ENCODE data around the gene PDE8A.
"Not testable (repeated sequence)": the region's sequence is repeated elsewhere in the genome, so short reads cannot be mapped to it uniquely, and the experiment has no call there.

PDE8A gene

DNA sequence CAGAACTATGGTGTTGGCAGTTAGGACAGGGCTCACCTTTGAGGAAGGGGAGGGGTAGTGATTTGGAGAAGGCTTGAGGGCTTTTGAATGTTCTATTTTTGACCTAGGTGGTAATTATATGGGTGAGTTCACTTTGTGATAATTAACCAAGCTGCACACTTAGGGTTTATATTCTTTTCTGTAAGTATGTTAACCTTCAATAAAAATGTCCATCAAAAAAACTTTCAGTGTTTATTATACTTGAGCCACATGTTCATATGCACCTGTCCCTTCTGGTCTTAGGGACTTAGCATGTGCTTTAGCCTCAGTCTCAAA lies 28.4 kb downstream of the PDE8A start:
- DNase-seq (ENCODE audit: low spot score): no peak

DNA sequence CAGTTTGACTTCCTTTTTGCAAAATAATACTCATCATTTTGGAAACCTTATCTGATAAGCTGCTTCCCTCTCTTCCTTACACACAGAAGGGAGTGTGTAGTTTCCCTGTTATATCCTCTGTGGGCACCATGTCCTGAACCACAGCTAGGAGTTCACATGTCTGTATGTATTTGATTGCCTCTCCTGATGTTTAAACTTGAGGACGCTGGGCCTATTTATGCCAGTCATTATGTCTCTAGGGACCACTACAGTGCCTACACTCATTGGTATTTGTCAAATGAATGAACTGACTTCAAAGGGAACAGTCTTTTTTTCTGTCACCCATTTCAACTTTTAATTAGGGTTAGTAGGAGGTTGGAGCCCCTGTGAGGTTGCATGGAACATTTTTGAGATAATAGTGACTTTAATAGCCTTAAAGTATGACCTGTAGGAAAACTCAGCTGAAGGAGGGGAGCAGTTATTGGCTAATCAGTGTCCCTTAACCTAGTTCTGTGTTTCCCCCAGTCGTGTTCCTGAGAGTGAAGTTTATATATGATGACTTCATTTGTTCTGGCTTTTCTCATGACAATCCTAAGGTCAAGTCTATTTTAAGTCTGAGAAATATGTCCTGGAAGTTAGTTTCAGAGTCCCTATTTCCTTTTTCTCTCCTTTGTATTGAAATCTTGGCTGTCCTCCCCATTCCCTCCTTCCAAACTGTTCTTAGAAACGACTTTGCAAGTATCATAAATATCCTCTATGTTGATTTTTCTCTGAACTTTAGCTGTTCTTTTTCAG lies 28.9 kb downstream of the PDE8A start:
- peak; percentile 44 for DNase-seq (ENCODE audit: low spot score)

GRCh38 chr15:85011160-85011571 lies 29.5 kb downstream of the PDE8A start:
- DNase-seq (ENCODE audit: low spot score): no peak

GRCh38 chr15:85011724-85012123 lies 30.1 kb downstream of the PDE8A start:
- DNase-seq (ENCODE audit: low spot score): not testable (repeated sequence)

DNA sequence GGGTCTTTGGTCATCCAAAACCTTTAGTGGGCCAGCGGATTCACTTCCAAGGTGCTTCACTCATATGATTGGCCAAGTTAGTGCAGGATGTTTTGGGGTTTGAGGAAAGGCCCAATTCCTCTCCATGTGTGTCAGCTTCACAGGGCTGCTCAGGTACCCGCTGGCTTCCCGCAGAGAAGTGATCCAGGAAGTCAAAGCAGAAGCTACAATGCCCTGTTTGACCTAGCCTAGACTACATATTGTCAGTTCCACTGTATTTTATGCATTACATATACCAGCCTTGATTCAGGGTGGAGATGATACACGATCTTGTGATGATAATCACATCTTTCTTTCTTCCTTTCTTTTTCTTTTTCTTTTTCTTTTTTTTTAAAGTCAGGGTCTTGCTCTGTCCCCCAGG lies 32.1 kb downstream of the PDE8A start:
- DNase-seq (ENCODE audit: low spot score): no peak

DNA sequence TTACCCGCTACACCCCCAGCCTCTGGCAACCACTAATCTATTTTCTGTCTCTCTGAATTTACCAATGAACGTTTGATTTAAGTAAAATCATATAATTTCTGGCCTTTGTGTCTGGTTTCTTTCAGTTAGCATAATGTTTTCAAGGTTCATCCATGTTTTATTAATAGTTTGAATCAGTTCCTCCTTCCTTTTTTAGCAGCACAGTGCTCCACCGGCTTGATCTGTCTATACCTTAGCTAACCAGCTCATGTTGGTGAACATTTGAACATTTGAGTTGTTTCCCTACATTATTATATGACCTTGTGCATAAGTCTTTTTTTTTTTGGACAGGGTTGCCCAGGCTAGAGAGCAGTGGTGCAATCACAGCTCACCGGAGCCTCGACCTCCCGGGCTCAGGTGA lies 33.3 kb downstream of the PDE8A start:
- DNase-seq (ENCODE audit: low spot score): no peak

- no peak for DNase-seq (ENCODE audit: low spot score)
These were observed 34.6 kb downstream of the PDE8A start for GRCh38 chr15:85016275-85016674.

- no peak for DNase-seq (ENCODE audit: low spot score)
These were observed 38.3 kb downstream of the PDE8A start for GRCh38 chr15:85019815-85020590.

- no peak for DNase-seq (ENCODE audit: low spot score)
These were observed 39.8 kb downstream of the PDE8A start for GRCh38 chr15:85021409-85021808.

DNA sequence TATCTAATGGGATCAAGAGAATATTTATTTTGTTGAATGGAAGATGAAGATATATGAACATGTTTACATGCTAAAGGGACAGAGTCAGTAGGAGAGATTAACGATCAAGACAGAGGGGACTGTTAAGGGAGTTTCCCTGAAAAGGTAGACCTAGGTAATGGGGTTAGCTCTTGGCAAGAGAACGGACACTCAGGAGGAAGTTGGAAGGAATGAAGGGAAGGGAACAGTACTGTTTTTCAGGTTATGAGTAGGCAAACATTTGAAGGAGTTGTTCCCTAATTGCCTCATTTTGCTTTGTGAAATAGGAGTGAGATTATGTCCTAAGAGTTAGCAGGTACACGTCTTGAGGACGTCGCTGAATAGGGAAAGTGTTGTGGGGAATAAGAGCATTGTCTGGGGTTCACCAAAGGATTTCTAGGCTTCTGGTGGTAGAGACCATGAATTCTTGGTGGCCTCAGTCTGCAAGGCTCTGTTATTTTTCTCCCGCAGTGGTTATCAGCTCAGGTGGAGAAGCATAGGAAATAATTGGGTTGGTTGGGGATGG lies 41.3 kb downstream of the PDE8A start:
- DNase-seq (ENCODE audit: low spot score): no peak

DNA sequence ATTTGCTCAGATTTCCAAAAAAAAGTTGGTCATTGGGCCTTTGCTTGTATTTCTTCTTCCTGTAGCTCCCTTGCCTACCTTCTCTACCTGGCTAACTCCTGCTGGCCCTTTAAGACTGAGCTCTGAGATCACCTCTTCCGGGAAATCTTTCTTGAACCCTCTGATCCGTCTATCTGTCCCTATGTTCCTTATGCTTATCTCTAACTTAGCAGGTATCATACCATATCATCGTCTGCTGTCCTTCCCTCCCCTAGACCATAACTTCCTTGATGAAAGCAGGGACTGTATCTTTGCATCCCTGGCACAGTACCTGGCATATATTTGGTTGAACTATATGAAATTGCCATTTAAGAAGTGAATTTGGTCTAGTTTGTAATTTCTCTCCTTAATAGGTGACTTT lies 42.3 kb downstream of the PDE8A start:
- DNase-seq (ENCODE audit: low spot score): no peak

DNA sequence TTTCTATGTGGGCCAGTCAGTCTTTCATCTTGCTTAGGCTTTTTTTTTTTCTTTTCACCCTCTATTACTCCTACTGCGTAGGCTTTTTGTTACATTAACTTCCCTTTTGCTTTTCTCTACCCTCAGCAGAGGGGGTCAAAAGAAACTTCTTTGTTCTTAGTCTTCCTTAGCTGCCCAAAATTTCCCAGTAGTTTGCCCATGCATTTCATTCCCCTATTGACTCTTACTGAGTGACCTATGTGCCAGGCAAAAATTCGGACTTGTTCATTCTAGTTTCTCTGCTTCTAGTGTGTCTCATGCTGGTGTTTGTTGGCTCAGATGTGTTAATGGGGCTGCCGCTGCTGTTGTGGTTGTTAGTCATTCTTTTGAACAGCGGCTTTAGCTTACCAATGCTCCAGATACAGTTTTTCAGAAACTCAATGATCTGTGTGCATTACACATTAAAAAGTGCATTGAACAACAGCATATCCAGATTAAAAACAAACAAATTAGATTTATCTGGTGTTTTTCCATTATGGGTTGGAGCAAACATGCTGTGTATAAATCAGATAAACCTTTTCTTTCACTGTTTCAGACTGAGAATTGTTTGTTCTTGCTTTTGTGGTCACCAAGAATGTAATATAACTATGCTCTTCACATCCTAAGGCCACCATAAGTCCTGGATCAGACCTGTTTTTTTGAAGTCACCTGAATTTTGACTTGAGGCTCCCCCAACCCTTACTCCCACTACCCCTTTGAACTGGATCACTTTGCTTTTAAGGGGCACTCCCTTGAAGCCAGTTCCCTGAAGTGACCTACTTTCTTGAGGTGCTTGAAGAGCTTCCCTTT lies 43.1 kb downstream of the PDE8A start:
- DNase-seq (ENCODE audit: low spot score): peak; percentile 75

DNA sequence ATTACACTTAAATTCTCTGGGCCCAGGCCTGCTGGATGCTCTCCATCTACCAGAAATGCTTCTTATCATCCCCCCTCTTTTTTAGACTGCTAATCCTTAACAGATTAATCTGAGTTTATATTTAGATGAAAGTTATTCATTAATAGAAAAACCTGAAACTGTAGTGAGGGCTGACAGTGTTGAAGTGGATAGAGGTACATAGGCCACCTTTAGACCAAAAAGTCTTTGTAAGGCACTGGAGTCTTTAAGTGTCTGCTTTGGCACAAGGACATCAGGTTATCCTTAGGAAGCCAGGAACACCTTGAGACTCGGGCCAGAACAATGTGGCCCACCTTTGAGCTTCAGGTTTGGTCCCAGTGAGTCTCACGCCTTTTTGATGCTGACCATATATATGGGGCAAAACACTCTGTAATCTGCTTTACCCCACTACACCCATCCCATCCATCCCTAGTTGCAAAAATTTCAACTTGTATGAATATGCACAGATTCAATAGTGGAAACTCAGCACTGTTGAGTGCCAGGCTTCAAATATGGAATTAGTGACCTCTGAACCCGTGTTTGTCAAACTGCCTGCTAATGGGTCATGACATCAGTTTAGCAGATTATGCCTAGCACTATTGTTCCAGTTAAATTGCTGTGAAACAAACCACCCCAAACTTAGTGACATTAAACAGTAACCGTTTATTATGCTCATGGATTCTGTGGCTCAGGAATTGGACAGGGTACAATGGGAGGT lies 44.0 kb downstream of the PDE8A start:
- no peak for DNase-seq (ENCODE audit: low spot score)

GRCh38 chr15:85026304-85027032 lies 44.8 kb downstream of the PDE8A start:
- DNase-seq (ENCODE audit: low spot score): no peak

- no peak for DNase-seq (ENCODE audit: low spot score)
These were observed 45.4 kb downstream of the PDE8A start for GRCh38 chr15:85027033-85027380.

DNA sequence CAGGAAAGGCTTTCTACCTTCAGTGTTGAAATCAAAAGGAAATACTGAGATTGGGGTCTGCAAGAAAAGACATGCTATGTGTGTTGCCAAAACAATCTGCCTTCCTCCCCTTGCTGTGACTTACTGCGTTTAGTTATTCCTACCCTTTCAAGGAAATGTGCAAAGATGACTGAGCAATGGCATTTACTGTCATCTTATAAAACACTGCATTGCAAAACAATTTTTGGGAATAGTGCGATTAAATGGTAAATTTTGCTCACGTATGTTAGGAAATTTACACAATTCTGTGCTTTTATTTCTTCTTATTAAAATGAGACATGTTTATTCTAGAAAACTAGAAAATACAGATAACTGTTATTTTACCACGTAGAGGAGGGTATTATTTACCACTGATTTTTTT lies 45.8 kb downstream of the PDE8A start:
- no peak for DNase-seq (ENCODE audit: low spot score)

DNA sequence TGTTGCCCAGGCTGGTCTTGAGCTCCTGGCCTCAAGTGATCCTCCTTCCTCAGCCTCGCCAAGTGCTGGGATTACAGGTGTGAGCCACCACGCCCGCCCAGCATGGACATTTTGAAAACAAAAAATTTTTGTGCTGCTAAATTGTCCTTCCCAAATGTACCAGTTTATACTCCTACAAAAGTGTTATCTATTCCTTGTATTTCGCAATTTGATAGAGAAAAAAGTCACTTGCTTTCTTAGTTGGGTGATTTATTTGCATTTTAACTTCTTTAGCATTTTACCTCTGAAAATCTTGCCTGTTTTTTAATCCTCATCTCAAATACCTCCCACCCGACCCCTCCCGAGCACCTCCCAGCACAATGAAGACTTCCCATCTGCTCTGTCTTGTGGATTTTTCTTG lies 46.8 kb downstream of the PDE8A start:
- no peak for DNase-seq (ENCODE audit: low spot score)

- DNase-seq (ENCODE audit: low spot score): no peak
These were observed 47.6 kb downstream of the PDE8A start for GRCh38 chr15:85029221-85029620.

- peak; percentile 32 for DNase-seq (ENCODE audit: low spot score)
These were observed 48.8 kb downstream of the PDE8A start for GRCh38 chr15:85030301-85030929.

GRCh38 chr15:85031086-85031943 lies 49.7 kb downstream of the PDE8A start:
- peak; percentile 48 for DNase-seq (ENCODE audit: low spot score)
